Hepatocyte (in vitro differentiated cells): Measurements from ENCODE around the gene ZER1. TPM values are rescaled to one million over a fixed set of nuclear protein-coding genes. Genes with fewer than 3 reads are reported as not detected.

ENCODE experiments used
- DNase-seq: peaks from one replicate; pipeline ENCODE4 v3.0.0-alpha.2; 2016; ENCODE audit warnings: low spot score
- H2AFZ ChIP-seq: fragments of 200-600 bp; sonication (generic); 2 replicates; pipeline ENCODE4 v1.6.0; 2016; ENCODE audit warnings: antibody characterized with exemption, mild to moderate bottlenecking
- H3K27ac ChIP-seq: fragments of 200-600 bp; sonication (generic); 2 replicates; pipeline ENCODE4 v1.5.1; 2016; ENCODE audit warnings: mild to moderate bottlenecking
- H3K27me3 ChIP-seq: fragments of 200-600 bp; sonication (generic); 2 replicates; pipeline ENCODE4 v1.6.1; 2016
- H3K36me3 ChIP-seq: fragments of 200-600 bp; sonication (generic); replicated peaks from 2 replicates; pipeline ENCODE4 v1.5.1; 2016; ENCODE audit warnings: low read depth; ENCODE audit not compliant: insufficient read depth
- H3K4me1 ChIP-seq: fragments of 200-600 bp; sonication (generic); 2 replicates; pipeline ENCODE4 v1.5.1; 2016; ENCODE audit warnings: mild to moderate bottlenecking, moderate library complexity; ENCODE audit not compliant: insufficient read depth
- H3K4me2 ChIP-seq: fragments of 200-600 bp; sonication (generic); 2 replicates; pipeline ENCODE4 v1.6.0; 2016
- H3K4me3 ChIP-seq: fragments of 200-600 bp; sonication (generic); 2 replicates; pipeline ENCODE4 v1.5.1; 2016; ENCODE audit warnings: mild to moderate bottlenecking
- H3K79me2 ChIP-seq: fragments of 200-600 bp; sonication (generic); 2 replicates; pipeline ENCODE4 v1.6.0; 2017; ENCODE audit warnings: mild to moderate bottlenecking
- H3K9me2 ChIP-seq: fragments of 200-600 bp; sonication (generic); replicated peaks from 2 replicates; pipeline ENCODE4 v1.6.0; 2017; ENCODE audit warnings: mild to moderate bottlenecking; ENCODE audit not compliant: insufficient read depth
- H3K9me3 ChIP-seq: fragments of 200-600 bp; sonication (generic); 2 replicates; pipeline ENCODE4 v1.5.1; 2016; ENCODE audit warnings: low read depth, mild to moderate bottlenecking
- H4K20me1 ChIP-seq: fragments of 200-600 bp; sonication (generic); 2 replicates; pipeline ENCODE4 v1.6.0; 2016; ENCODE audit warnings: mild to moderate bottlenecking; ENCODE audit not compliant: insufficient read depth, poor library complexity, severe bottlenecking
- EZH2 ChIP-seq: fragments of 200-600 bp; sonication (generic); IDR thresholded peaks from 2 replicates; pipeline ENCODE4 v1.6.1; 2016; ENCODE audit warnings: antibody characterized with exemption, mild to moderate bottlenecking, borderline replicate concordance
- EZH2phosphoT487 ChIP-seq: fragments of 200-600 bp; sonication (generic); IDR thresholded peaks from one replicate; pipeline ENCODE4 v1.6.1; 2018; ENCODE audit warnings: antibody characterized with exemption, mild to moderate bottlenecking, low read depth, moderate library complexity; ENCODE audit not compliant: unreplicated experiment, severe bottlenecking
- WGBS: methylation state at CpG from one replicate; pipeline ENCODE4 v1.1.6; 2016; ENCODE audit warnings: low lambda C conversion rate; ENCODE audit errors: missing lambda C conversion rate; 5-methylcytosine and 5-hydroxymethylcytosine counted together
- polyA plus RNA-seq: library from polyadenylated mRNA; unstranded; fragments of >200 nt; fragmentation: Nextera tagmentation; extraction: Ambion mirVana; gene quantifications from 2 replicates; pipeline ENCODE4 v1.2.1, GENCODE V29; 2016
- total RNA-seq: library from RNA; depleted of rRNA; stranded (reverse); fragments of >200 nt; gene quantifications from 2 replicates; pipeline ENCODE4 v1.2.3, GENCODE V29; 2014
- TF ChIP-seq, protein P1 (sequence below): fragments of 200-600 bp; sonication (generic); IDR thresholded peaks from 2 replicates; pipeline ENCODE4 v1.5.1; 2016; ENCODE audit warnings: antibody characterized with exemption, mild to moderate bottlenecking; ENCODE audit not compliant: poor library complexity

ZER1 gene
- total and polyA plus RNA-seq, 2 experiments from 2014 or later: 24.4 to 38.9 TPM

DNA sequence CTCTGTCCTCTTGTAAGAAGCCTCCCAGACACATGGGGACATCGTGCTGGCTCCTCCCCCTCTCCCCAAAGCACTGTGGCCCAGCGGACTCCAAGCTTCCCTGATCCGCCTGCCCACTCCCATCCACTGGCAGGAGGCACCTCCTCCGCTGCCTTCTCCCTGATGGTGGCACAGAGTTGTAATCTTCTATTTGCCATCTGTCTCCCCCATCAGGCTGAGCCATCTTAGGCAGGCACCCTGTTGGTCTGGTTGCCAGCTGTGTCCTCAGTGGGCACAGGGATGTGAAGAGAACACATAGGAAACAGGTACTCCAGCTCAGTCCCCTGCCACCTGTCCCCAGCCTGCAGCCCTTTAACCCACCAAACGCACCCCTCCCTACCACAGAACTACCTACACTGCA is 42.4 kb downstream of the ZER1 start:
- Histone ChIP-seq H3K36me3 (no peaks in the 10 kb centered on the region), H3K9me2 (no peaks in the 10 kb centered on the region), H3K4me3 (no peak overlapping the region), H3K4me2 (no peak overlapping the region), H3K27me3 (no peaks in the 10 kb centered on the region), H2AFZ (no peak overlapping the region), H4K20me1 (no peaks in the 10 kb centered on the region), H3K4me1 (peaks cover 4% of the 10 kb centered on the region), H3K9me3 (no peaks in the 10 kb centered on the region), H3K79me2 (no peaks in the 10 kb centered on the region), H3K27ac (no peak overlapping the region)
- WGBS: 79% methylated on average over 5 of the region's 5 CpGs
- TF ChIP-seq EZH2phosphoT487: no peak
- no peak for TF ChIP-seq EZH2
- TF ChIP-seq, protein P1, sequence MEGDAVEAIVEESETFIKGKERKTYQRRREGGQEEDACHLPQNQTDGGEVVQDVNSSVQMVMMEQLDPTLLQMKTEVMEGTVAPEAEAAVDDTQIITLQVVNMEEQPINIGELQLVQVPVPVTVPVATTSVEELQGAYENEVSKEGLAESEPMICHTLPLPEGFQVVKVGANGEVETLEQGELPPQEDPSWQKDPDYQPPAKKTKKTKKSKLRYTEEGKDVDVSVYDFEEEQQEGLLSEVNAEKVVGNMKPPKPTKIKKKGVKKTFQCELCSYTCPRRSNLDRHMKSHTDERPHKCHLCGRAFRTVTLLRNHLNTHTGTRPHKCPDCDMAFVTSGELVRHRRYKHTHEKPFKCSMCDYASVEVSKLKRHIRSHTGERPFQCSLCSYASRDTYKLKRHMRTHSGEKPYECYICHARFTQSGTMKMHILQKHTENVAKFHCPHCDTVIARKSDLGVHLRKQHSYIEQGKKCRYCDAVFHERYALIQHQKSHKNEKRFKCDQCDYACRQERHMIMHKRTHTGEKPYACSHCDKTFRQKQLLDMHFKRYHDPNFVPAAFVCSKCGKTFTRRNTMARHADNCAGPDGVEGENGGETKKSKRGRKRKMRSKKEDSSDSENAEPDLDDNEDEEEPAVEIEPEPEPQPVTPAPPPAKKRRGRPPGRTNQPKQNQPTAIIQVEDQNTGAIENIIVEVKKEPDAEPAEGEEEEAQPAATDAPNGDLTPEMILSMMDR: no peak
- DNase-seq: no peak

DNA sequence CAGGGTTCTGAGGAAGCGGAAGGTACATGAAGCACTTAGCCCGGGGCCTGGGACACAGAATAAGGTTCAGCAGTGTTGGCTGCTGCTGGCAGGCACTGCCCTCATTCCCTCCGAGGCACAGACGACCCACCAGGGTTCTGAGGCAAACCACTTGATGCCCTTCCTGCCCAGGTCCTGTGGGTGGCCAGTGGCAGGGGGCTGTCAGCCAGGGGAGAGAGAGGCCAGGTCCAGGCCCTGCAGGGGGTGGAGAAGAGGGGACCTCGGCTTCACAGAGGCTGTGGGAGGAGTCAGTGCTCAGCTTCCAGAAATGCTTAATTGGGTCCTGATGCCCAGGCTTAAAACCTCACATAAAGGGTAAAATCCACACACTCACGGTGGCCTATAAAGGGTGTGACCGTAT is 43.4 kb downstream of the ZER1 start:
- no peak overlapping the region for H3K27ac ChIP-seq
- no peaks in the 10 kb centered on the region for H3K79me2 ChIP-seq
- no peaks in the 10 kb centered on the region for H3K9me2 ChIP-seq
- H3K36me3 ChIP-seq: no peaks in the 10 kb centered on the region
- TF ChIP-seq EZH2phosphoT487: no peak
- TF ChIP-seq EZH2: no peak
- TF ChIP-seq, protein P1: no peak
- H3K27me3 ChIP-seq: no peaks in the 10 kb centered on the region
- H2AFZ ChIP-seq: no peak overlapping the region
- peaks cover 6% of the 10 kb centered on the region for H3K4me1 ChIP-seq
- H3K4me3 ChIP-seq: no peak overlapping the region
- H3K9me3 ChIP-seq: no peaks in the 10 kb centered on the region
- no peak for DNase-seq
- WGBS: 80% methylated on average over 7 of the region's 7 CpGs
- no peak overlapping the region for H3K4me2 ChIP-seq
- H4K20me1 ChIP-seq: no peaks in the 10 kb centered on the region

DNA sequence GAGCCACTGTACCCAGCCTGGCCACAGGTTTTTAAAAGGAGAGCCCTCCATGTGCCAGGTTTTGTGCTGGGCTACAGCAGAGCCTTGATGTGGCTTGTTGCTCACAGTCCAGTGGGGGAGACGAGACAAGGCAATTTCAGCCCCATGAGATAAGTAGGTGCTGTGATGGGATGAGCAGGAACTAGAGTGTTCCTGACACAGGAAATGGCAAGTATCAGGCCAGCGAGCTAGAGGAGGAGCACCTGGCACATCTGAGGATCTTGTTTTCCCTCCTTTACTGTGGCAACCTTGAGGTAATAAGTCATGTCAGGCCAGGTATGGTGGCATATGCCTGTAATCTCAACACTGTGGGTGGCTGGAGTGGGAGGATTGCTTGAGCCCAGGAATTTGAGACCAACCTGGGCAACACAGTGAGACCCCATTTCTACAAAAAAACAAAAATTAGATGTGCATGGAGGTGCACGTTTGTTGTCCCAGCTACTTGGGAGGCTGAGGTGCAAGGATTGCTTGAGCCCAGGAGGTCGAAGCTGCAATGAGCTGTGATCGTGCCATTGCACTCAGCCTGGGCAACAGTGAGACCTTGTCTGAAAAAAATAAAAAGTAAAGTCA is 44.0 kb downstream of the ZER1 start:
- Histone ChIP-seq H3K4me3 (no peak overlapping the region), H3K4me1 (peaks cover 7% of the 10 kb centered on the region), H3K9me2 (no peaks in the 10 kb centered on the region), H3K27me3 (no peaks in the 10 kb centered on the region), H3K27ac (no peak overlapping the region), H3K79me2 (no peaks in the 10 kb centered on the region), H3K9me3 (no peaks in the 10 kb centered on the region), H3K4me2 (no peak overlapping the region), H3K36me3 (no peaks in the 10 kb centered on the region), H4K20me1 (no peaks in the 10 kb centered on the region), H2AFZ (no peak overlapping the region)
- WGBS: 90% methylated on average over 5 of the region's 5 CpGs
- no peak for DNase-seq
- TF ChIP-seq, protein P1: no peak
- TF ChIP-seq EZH2phosphoT487 (no peak), EZH2 (no peak)
